Neural progenitor cell (in vitro differentiated cells): ENCODE measurements around the gene REPIN1. TPM values are rescaled to one million over a fixed set of nuclear protein-coding genes. Genes with fewer than 3 reads are reported as not detected.

Experiments used
- DNase-seq: peaks from one replicate; pipeline ENCODE4 v3.0.0-alpha.2; 2016; ENCODE audit warnings: low spot score
- H2AFZ ChIP-seq: fragments of 200-600 bp; sonication (generic); replicated peaks from 2 replicates; pipeline ENCODE4 v1.6.1; 2016; ENCODE audit warnings: antibody characterized with exemption
- H3F3A ChIP-seq: fragments of 200-600 bp; sonication (generic); 2 replicates; pipeline ENCODE4 v1.6.1; 2016; ENCODE audit warnings: antibody characterized with exemption, low read depth
- H3K27ac ChIP-seq: fragments of 200-600 bp; sonication (generic); 2 replicates; pipeline ENCODE4 v1.5.1; 2016; ENCODE audit warnings: mild to moderate bottlenecking
- H3K27me3 ChIP-seq: fragments of 200-600 bp; sonication (generic); 2 replicates; pipeline ENCODE4 v1.6.1; 2016; ENCODE audit warnings: mild to moderate bottlenecking, moderate library complexity
- H3K36me3 ChIP-seq: fragments of 200-600 bp; sonication (generic); 2 replicates; pipeline ENCODE4 v1.5.1; 2016
- H3K4me1 ChIP-seq: fragments of 200-600 bp; sonication (generic); 2 replicates; pipeline ENCODE4 v1.6.1; 2016; ENCODE audit warnings: mixed run types
- H3K4me2 ChIP-seq: fragments of 200-600 bp; sonication (generic); 2 replicates; pipeline ENCODE4 v1.6.1; 2016
- H3K4me3 ChIP-seq: fragments of 200-600 bp; sonication (generic); 2 replicates; pipeline ENCODE4 v1.5.1; 2016
- H3K79me2 ChIP-seq: fragments of 200-600 bp; sonication (generic); 2 replicates; pipeline ENCODE4 v1.6.1; 2016; ENCODE audit warnings: low read depth
- H3K9ac ChIP-seq: fragments of 200-600 bp; sonication (generic); 2 replicates; pipeline ENCODE4 v1.6.1; 2016
- H3K9me3 ChIP-seq: fragments of 200-600 bp; sonication (generic); 2 replicates; pipeline ENCODE4 v1.5.1; 2016; ENCODE audit warnings: low read depth
- H4K20me1 ChIP-seq: fragments of 200-600 bp; sonication (generic); 2 replicates; pipeline ENCODE4 v1.6.1; 2016; ENCODE audit warnings: low read depth
- H3K27ac Mint-ChIP-seq: 3 replicates; pipeline ENCODE4 v1.8.0; 2021; ENCODE audit warnings: mixed read lengths
- H3K27me3 Mint-ChIP-seq: 2 replicates; pipeline ENCODE4 v1.8.0; 2022; ENCODE audit warnings: low read depth, mild to moderate bottlenecking, inconsistent platforms, moderate library complexity, mixed read lengths; ENCODE audit not compliant: insufficient read depth
- H3K36me3 Mint-ChIP-seq: 3 replicates; pipeline ENCODE4 v1.8.0; 2021; ENCODE audit warnings: mixed read lengths
- H3K4me1 Mint-ChIP-seq: 3 replicates; pipeline ENCODE4 v1.8.0; 2021; ENCODE audit warnings: mixed read lengths
- H3K4me3 Mint-ChIP-seq: 3 replicates; pipeline ENCODE4 v1.8.0; 2021; ENCODE audit warnings: mild to moderate bottlenecking, moderate library complexity, mixed read lengths
- H3K9me3 Mint-ChIP-seq: 3 replicates; pipeline ENCODE4 v1.8.0; 2020; ENCODE audit warnings: mixed read lengths
- EZH2 ChIP-seq: fragments of 200-600 bp; sonication (generic); IDR thresholded peaks from 2 replicates; pipeline ENCODE4 v1.6.1; 2017; ENCODE audit warnings: antibody characterized with exemption, mild to moderate bottlenecking, moderate library complexity
- EZH2phosphoT487 ChIP-seq: fragments of 200-600 bp; sonication (generic); IDR thresholded peaks from 2 replicates; pipeline ENCODE4 v1.6.1; 2017; ENCODE audit warnings: antibody characterized with exemption
- total RNA-seq: library from RNA; depleted of rRNA; stranded (reverse); fragments of >200 nt; gene quantifications from 2 replicates; pipeline ENCODE4 v1.2.3, GENCODE V29; 2015; ENCODE audit warnings: low replicate concordance
- TF ChIP-seq, protein P1 (sequence below): fragments of 200-600 bp; sonication (generic); IDR thresholded peaks from 2 replicates; pipeline ENCODE4 v1.5.1; 2017; ENCODE audit warnings: antibody characterized with exemption, mild to moderate bottlenecking

Gene REPIN1
- total RNA-seq, 1 donor from 2014 or later: 18.0 TPM

DNA sequence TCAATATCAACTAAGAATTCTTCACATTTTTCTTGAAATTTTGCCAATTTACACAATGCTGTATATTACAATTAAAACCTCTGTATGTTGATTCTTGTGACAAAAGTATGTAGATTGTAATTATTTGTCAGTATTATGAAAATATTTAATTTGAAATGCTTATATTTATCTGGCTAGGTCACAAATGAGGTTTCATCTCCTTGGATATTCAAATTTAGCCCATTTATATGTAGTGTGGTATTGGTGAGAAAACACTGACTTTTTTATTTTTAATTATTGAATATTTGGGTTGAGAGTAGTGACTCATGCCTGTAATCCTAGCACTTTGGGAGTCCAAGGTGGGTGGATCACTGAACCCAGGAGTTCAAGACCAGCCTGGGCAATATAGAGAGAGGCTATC, 24.3 kb upstream of the REPIN1 start:
- no peaks in the 10 kb centered on the region for H3K36me3 Mint-ChIP-seq
- H3K9me3 ChIP-seq: peaks cover 8% of the 10 kb centered on the region
- H4K20me1 ChIP-seq: peaks cover 6% of the 10 kb centered on the region
- H3K27ac Mint-ChIP-seq: no peak overlapping the region
- no peak overlapping the region for H3K4me3 ChIP-seq
- peaks cover 18% of the 10 kb centered on the region for H3K4me1 ChIP-seq
- H3F3A ChIP-seq: peaks cover 10% of the 10 kb centered on the region
- H3K27ac ChIP-seq: no peak overlapping the region
- H3K4me2 ChIP-seq: no peak overlapping the region
- peaks cover 18% of the 10 kb centered on the region for H3K4me1 Mint-ChIP-seq
- no peak for DNase-seq
- peaks cover 9% of the 10 kb centered on the region for H3K9me3 Mint-ChIP-seq
- H2AFZ ChIP-seq: no peak overlapping the region
- TF ChIP-seq EZH2phosphoT487: no peak
- no peak for TF ChIP-seq EZH2
- TF ChIP-seq, protein P1, sequence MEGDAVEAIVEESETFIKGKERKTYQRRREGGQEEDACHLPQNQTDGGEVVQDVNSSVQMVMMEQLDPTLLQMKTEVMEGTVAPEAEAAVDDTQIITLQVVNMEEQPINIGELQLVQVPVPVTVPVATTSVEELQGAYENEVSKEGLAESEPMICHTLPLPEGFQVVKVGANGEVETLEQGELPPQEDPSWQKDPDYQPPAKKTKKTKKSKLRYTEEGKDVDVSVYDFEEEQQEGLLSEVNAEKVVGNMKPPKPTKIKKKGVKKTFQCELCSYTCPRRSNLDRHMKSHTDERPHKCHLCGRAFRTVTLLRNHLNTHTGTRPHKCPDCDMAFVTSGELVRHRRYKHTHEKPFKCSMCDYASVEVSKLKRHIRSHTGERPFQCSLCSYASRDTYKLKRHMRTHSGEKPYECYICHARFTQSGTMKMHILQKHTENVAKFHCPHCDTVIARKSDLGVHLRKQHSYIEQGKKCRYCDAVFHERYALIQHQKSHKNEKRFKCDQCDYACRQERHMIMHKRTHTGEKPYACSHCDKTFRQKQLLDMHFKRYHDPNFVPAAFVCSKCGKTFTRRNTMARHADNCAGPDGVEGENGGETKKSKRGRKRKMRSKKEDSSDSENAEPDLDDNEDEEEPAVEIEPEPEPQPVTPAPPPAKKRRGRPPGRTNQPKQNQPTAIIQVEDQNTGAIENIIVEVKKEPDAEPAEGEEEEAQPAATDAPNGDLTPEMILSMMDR: no peak
- no peak overlapping the region for H3K9ac ChIP-seq
- H3K36me3 ChIP-seq: no peaks in the 10 kb centered on the region
- H3K27me3 ChIP-seq: peaks cover 50% of the 10 kb centered on the region
- no peak overlapping the region for H3K4me3 Mint-ChIP-seq
- H3K27me3 Mint-ChIP-seq: peaks cover 32% of the 10 kb centered on the region
- no peaks in the 10 kb centered on the region for H3K79me2 ChIP-seq

DNA sequence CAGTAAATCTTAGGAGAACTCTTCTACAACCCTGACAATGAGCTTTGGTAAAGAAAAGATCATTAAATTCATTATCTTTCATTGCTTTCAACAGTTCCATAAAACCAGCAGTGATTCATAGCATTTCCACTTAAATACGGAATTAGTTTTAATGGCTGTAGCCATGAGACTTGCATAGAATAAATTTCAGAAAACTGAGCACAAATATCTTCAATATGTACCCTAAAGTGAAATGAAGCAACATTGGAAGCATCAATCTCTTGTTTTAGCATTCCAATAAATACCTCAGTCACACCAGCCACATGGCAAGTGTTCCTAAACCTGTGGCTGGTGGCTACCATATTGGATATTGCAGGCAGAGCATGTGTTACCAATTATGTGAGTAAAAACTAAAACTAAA, 23.6 kb upstream of the REPIN1 start:
- no peak overlapping the region for H3K9ac ChIP-seq
- H3K27me3 Mint-ChIP-seq: peaks cover 26% of the 10 kb centered on the region
- peaks cover 15% of the 10 kb centered on the region for H3K4me1 ChIP-seq
- peaks cover 6% of the 10 kb centered on the region for H4K20me1 ChIP-seq
- no peak overlapping the region for H3K4me2 ChIP-seq
- no peak overlapping the region for H2AFZ ChIP-seq
- no peak overlapping the region for H3K4me3 ChIP-seq
- peaks cover 8% of the 10 kb centered on the region for H3K9me3 ChIP-seq
- H3F3A ChIP-seq: peaks cover 10% of the 10 kb centered on the region
- no peak for DNase-seq
- H3K4me3 Mint-ChIP-seq: no peak overlapping the region
- H3K36me3 ChIP-seq: no peaks in the 10 kb centered on the region
- no peaks in the 10 kb centered on the region for H3K36me3 Mint-ChIP-seq
- H3K79me2 ChIP-seq: no peaks in the 10 kb centered on the region
- peaks cover 9% of the 10 kb centered on the region for H3K9me3 Mint-ChIP-seq
- H3K4me1 Mint-ChIP-seq: peaks cover 11% of the 10 kb centered on the region
- H3K27ac Mint-ChIP-seq: no peak overlapping the region
- H3K27me3 ChIP-seq: peaks cover 43% of the 10 kb centered on the region
- no peak for TF ChIP-seq EZH2
- TF ChIP-seq, protein P1: no peak
- TF ChIP-seq EZH2phosphoT487: no peak
- H3K27ac ChIP-seq: no peak overlapping the region

- no peak overlapping the region for H3K27ac ChIP-seq
- H3K27me3 Mint-ChIP-seq: peaks cover 25% of the 10 kb centered on the region
Measured at GRCh38 chr7:150346922-150347321, 21.7 kb upstream of the REPIN1 start.

More at GRCh38 chr7:150346922-150347321, 21.7 kb upstream of the REPIN1 start:
- H3K36me3 ChIP-seq: no peaks in the 10 kb centered on the region
- H3K79me2 ChIP-seq: no peaks in the 10 kb centered on the region
- DNase-seq: no peak
- H2AFZ ChIP-seq: no peak overlapping the region
- H3K27me3 ChIP-seq: peaks cover 24% of the 10 kb centered on the region
- Mint-ChIP-seq H3K9me3 (peaks cover 9% of the 10 kb centered on the region), H3K27ac (no peak overlapping the region), H3K4me3 (no peak overlapping the region), H3K4me1 (peaks cover 4% of the 10 kb centered on the region), H3K36me3 (no peaks in the 10 kb centered on the region)
- no peak overlapping the region for H3K4me2 ChIP-seq
- no peak overlapping the region for H3K4me3 ChIP-seq
- no peaks in the 10 kb centered on the region for H4K20me1 ChIP-seq
- H3F3A ChIP-seq: peaks cover 8% of the 10 kb centered on the region
- peaks cover 8% of the 10 kb centered on the region for H3K9me3 ChIP-seq
- no peak overlapping the region for H3K9ac ChIP-seq
- no peaks in the 10 kb centered on the region for H3K4me1 ChIP-seq
- TF ChIP-seq, protein P1: no peak
- no peak for TF ChIP-seq EZH2phosphoT487
- TF ChIP-seq EZH2: no peak
